ENCODE measurements around the gene ZFP82.

DNA sequence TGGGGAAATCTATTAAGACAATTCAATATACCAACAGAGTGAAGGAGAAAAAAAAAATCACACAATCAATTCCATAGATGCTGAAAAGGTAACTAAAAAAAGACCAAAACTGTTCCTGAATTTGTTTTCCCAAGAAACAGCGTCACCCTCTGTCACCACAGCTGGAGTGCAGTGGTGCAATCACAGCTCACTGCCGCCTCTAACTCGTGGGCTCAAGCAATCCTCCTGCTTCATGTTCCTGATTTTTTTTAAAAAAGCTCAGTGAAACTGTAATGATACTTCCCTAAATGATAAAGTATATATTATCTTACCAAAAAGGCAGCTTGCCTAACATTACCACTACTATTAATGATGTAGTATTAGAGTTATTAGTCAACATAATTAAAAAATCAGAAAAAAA lies 19.9 kb downstream of the ZFP82 start:
- TF ChIP-seq POLR2A (IDR thresholded peaks at IDR 0.05) (no peak), POLR2AphosphoS5 (IDR thresholded peaks at IDR 0.05) (no peak)
- TF ChIP-seq, protein P1, sequence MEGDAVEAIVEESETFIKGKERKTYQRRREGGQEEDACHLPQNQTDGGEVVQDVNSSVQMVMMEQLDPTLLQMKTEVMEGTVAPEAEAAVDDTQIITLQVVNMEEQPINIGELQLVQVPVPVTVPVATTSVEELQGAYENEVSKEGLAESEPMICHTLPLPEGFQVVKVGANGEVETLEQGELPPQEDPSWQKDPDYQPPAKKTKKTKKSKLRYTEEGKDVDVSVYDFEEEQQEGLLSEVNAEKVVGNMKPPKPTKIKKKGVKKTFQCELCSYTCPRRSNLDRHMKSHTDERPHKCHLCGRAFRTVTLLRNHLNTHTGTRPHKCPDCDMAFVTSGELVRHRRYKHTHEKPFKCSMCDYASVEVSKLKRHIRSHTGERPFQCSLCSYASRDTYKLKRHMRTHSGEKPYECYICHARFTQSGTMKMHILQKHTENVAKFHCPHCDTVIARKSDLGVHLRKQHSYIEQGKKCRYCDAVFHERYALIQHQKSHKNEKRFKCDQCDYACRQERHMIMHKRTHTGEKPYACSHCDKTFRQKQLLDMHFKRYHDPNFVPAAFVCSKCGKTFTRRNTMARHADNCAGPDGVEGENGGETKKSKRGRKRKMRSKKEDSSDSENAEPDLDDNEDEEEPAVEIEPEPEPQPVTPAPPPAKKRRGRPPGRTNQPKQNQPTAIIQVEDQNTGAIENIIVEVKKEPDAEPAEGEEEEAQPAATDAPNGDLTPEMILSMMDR (IDR thresholded peaks at IDR 0.05): no peak
